KMS-11 (cell line): ENCODE results near the gene CTCF.

Source experiments
- H2AFZ ChIP-seq: fragments of 200-600 bp; sonication (generic); 2 replicates; pipeline ENCODE4 v1.6.1; 2016; ENCODE audit warnings: antibody characterized with exemption, mixed run types, low read depth
- H3K27ac ChIP-seq: fragments of 200-600 bp; sonication (generic); 2 replicates; pipeline ENCODE4 v1.6.1; 2016; ENCODE audit warnings: mild to moderate bottlenecking, mixed run types
- H3K27me3 ChIP-seq: fragments of 200-600 bp; sonication (generic); 2 replicates; pipeline ENCODE4 v1.6.1; 2017; ENCODE audit warnings: mild to moderate bottlenecking, low read depth, mixed run types, moderate library complexity; ENCODE audit not compliant: insufficient read depth
- H3K36me3 ChIP-seq: fragments of 200-600 bp; sonication (generic); 2 replicates; pipeline ENCODE4 v1.6.1; 2017; ENCODE audit warnings: mild to moderate bottlenecking, mixed run types; ENCODE audit not compliant: insufficient read depth
- H3K4me1 ChIP-seq: fragments of 200-600 bp; sonication (generic); 2 replicates; pipeline ENCODE4 v1.6.1; 2016; ENCODE audit warnings: mild to moderate bottlenecking, low read depth, mixed run types; ENCODE audit not compliant: poor library complexity, severe bottlenecking
- H3K4me2 ChIP-seq: fragments of 200-600 bp; sonication (generic); 2 replicates; pipeline ENCODE4 v1.7.0; 2016; ENCODE audit warnings: mild to moderate bottlenecking, mixed run types
- H3K4me3 ChIP-seq: fragments of 200-600 bp; sonication (generic); IDR thresholded peaks from 2 replicates; pipeline ENCODE4 v1.6.1; 2017; ENCODE audit warnings: low read depth, low read length, mixed read lengths; ENCODE audit not compliant: insufficient read depth
- H3K79me2 ChIP-seq: fragments of 200-600 bp; sonication (generic); 2 replicates; pipeline ENCODE4 v1.6.1; 2016; ENCODE audit warnings: low read depth, mixed run types; ENCODE audit not compliant: insufficient read depth
- H3K9ac ChIP-seq: fragments of 200-600 bp; sonication (generic); 2 replicates; pipeline ENCODE4 v1.6.1; 2016; ENCODE audit warnings: mild to moderate bottlenecking, mixed run types
- H4K20me1 ChIP-seq: fragments of 200-600 bp; sonication (generic); 2 replicates; pipeline ENCODE4 v1.6.1; 2016; ENCODE audit warnings: mild to moderate bottlenecking, mixed run types; ENCODE audit not compliant: insufficient read depth
- TF ChIP-seq, protein P1 (sequence below): fragments of 200-600 bp; sonication (generic); conservative IDR thresholded peaks from 2 replicates; pipeline ENCODE4 v1.6.1; 2017; ENCODE audit warnings: low read depth, mild to moderate bottlenecking, antibody characterized with exemption, low read length, moderate library complexity, mixed read lengths

Gene CTCF

DNA sequence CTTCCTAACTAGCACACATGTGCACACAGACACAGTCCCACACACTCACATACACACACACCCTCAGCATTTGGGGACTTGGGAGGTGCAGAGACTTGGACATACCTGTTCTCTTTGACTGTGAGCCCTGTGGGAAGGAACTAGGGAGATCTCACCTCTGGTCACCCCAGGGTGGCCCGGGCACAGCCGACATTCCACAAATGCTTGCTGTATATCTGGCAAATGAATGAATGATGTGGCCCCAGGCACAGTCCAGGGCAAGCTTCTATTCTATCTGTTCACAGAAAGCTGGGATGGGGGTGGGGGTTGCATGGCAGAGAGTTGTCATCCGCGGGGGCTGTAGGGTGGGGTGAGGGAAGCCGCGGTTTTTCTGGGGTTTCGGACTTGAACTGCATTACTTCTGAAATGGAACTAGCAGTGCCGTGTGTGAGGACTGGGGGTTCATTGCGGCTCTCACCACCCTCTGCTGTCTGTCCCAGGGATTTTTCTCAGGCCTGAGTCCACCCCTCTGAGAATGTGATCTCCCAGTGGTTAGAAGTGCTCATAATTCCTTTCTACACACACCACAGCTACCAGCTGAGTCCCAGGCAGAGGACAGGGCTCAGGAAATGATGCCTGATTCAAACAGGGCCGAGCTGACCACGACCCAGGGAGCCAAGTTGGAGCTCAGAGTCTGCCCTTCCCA is 37.0 kb upstream of the CTCF start:
- Histone ChIP-seq H3K4me1 (peaks cover 10% of the 10 kb centered on the region), H3K27ac (no peak overlapping the region), H4K20me1 (no peaks in the 10 kb centered on the region), H3K9ac (no peak overlapping the region), H3K4me2 (no peak overlapping the region), H3K4me3 (no peak overlapping the region), H3K79me2 (no peaks in the 10 kb centered on the region), H2AFZ (no peak overlapping the region), H3K36me3 (no peaks in the 10 kb centered on the region), H3K27me3 (no peaks in the 10 kb centered on the region)
- TF ChIP-seq, protein P1, sequence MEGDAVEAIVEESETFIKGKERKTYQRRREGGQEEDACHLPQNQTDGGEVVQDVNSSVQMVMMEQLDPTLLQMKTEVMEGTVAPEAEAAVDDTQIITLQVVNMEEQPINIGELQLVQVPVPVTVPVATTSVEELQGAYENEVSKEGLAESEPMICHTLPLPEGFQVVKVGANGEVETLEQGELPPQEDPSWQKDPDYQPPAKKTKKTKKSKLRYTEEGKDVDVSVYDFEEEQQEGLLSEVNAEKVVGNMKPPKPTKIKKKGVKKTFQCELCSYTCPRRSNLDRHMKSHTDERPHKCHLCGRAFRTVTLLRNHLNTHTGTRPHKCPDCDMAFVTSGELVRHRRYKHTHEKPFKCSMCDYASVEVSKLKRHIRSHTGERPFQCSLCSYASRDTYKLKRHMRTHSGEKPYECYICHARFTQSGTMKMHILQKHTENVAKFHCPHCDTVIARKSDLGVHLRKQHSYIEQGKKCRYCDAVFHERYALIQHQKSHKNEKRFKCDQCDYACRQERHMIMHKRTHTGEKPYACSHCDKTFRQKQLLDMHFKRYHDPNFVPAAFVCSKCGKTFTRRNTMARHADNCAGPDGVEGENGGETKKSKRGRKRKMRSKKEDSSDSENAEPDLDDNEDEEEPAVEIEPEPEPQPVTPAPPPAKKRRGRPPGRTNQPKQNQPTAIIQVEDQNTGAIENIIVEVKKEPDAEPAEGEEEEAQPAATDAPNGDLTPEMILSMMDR = no peak

DNA sequence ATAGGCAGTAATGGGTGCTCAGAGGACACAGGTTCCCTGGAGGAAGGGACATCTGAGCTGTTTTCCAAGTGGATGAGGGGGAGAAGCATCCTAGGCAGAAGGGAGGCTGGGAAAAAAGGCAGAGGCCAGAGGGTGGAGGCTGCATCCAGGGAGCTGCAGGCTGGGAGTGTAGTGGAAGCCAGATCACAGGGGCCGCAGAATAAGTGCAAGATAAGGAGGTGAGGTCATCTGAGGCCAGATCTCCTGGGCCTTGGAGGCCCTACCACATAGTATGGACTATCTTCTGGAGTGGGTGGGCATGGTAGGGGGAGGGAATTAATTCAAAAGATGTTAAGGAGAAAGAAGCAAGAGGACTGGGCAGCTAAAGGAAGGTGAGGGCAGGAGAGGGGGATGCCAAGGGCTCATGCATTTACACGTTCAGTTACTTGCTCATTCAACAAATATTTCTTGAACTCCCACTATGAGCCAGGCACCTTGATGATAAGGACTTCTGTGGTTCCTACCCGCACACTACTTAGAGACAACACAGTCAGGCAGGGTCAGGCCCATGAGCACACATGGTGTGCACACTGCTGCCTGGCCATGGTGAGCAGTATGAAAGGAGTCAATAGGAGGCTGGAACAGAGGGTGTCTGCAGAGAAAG is 36.1 kb upstream of the CTCF start:
- H4K20me1 ChIP-seq = no peaks in the 10 kb centered on the region
- no peak overlapping the region for H2AFZ ChIP-seq
- H3K79me2 ChIP-seq = no peaks in the 10 kb centered on the region
- no peaks in the 10 kb centered on the region for H3K36me3 ChIP-seq
- H3K4me1 ChIP-seq = peaks cover 12% of the 10 kb centered on the region
- no peaks in the 10 kb centered on the region for H3K27me3 ChIP-seq
- H3K27ac ChIP-seq = no peak overlapping the region
- H3K4me3 ChIP-seq = no peak overlapping the region
- TF ChIP-seq, protein P1 = no peak
- H3K9ac ChIP-seq = no peak overlapping the region
- H3K4me2 ChIP-seq = no peak overlapping the region

DNA sequence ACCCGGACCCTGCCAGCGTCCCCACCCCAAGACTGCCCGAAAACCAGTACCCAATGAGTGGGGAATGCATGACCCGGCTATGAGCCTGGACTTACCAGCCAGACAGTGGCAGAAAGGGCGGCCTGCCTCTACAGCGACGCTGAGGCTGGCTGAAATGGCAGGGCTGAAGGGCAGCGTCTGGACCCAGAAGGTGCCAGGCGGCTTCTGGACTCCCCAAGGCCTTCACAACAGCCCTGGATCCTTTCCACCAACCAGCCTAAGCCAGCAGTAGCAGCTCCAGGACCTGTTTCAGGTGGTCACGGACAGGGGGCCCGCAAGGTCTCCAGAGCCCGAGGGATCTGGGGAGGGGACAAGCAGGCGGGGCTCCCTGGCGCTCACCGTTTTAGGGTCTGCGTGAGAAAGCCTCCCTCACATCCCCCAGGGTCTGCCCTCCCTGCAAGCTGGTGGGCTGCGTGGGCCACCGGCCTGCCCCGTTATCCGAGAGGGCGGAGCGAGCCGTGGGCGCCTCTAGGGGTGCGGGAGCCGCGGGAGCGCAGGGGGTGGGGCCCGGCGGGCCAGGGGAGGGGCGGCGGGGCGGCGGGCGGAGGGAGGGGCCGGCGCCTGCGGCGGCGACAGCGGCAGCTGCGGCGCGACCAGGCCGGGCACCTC is 34.0 kb upstream of the CTCF start, which contains the start of gene RIPOR1:
RIPOR1 (plus strand) TSS at position 608 of the 648 bp plus-strand sequence. CDS start 9,618 bp downstream, outside the sequence.
- TF ChIP-seq, protein P1 = no peak
- Histone ChIP-seq H3K4me1 (peaks cover 13% of the 10 kb centered on the region), H2AFZ (peak within 1 kb of the TSS; percentile 85), H3K36me3 (no peaks in the 10 kb centered on the region), H3K79me2 (no peaks in the 10 kb centered on the region), H3K27me3 (no peaks in the 10 kb centered on the region), H3K9ac (peak within 1 kb of the TSS; percentile 52; the same call in 1 of the 2 replicates), H3K27ac (no peak within 1 kb of the TSS), H3K4me3 (no peak within 1 kb of the TSS), H4K20me1 (no peaks in the 10 kb centered on the region), H3K4me2 (peak within 1 kb of the TSS; percentile 97)

DNA sequence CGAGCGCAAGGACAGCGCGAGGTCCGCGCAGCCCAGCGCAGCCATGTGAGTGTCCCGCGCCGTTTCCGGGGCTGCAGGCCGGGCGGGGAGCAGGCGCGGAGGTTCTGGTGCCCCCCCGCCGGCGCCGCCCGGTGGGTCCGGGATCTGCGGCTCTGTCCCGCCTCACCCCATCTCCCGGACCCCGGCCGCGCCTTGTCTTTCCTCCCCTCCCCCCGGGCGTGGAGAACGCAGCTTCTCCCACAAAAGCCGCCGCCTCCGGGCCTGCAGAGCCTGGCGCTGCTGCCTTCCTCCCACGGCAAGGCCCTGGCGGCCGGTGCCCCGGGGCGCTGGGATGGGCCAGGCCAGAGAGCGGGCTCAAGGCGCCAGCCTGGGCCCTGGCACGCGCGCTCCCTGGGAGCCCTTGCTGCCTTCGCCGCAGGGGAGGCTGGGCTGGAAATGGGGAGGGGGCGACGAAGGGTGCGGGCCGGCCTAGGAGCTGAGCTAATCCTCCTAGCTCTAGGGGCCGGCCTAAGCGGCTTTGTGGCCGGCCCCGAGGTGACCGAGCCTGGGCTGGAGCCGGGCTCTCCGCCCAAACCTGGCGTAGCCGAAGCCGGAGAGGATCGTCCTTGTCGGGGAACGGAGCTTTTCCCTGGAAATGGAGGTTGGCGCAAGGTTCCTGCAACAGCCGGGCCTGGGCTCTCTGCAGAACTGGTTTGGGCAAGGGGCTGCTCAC is 33.3 kb upstream of the CTCF start:
- Histone ChIP-seq H3K27ac (no peak overlapping the region), H3K4me3 (no peak overlapping the region), H2AFZ (peak overlapping the region; percentile 85), H4K20me1 (no peaks in the 10 kb centered on the region), H3K27me3 (no peaks in the 10 kb centered on the region), H3K4me1 (peaks cover 13% of the 10 kb centered on the region), H3K9ac (peak overlapping the region; percentile 52; the same call in 1 of the 2 replicates), H3K36me3 (no peaks in the 10 kb centered on the region), H3K4me2 (peak overlapping the region; percentile 97), H3K79me2 (no peaks in the 10 kb centered on the region)
- TF ChIP-seq, protein P1 = no peak
